ENCODE data around the gene CD46. TPM values are rescaled to one million over a fixed set of nuclear protein-coding genes. Genes with fewer than 3 reads are reported as not detected.

Gene CD46
- total RNA-seq, 1 experiment from 2014 or later, result 91.4 TPM

- BruUV-seq (replicated peaks), result no TSS peak
- DNase-seq (ENCODE audit: low spot score), result no peak
Observed at GRCh38 chr1:207752456-207752998, 673 bp downstream of the CD46 start.

DNA sequence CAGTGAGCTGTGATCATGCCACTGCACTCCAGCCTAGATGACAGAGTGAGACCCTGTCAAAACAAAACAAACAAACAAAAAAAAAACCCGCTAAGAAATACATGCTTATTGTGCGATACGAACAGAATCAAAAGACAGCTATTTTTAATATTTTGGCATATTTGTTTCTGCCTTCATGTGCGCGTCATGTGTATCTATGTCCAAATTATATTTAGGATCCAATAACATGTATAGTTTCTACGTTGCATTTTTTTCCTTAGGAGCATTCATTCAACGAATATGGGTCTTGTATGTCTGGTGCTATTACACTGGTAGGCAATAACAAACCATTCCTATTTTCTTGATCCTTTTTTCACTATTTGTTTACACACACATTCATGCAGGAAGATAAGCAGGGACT, 1.8 kb downstream of the CD46 start:
- BruUV-seq (replicated peaks), result no TSS peak
- CTCF ChIA-PET, result no interaction called here

More at GRCh38 chr1:207752456-207752998, 673 bp downstream of the CD46 start:
- Histone ChIP-seq H3K36me3 (ENCODE audit: insufficient read depth, low read length, poor library complexity, severe bottlenecking) (peaks cover 6% of the 10 kb centered on the region), H3K4me3 (ENCODE audit: low read depth, low read length, poor library complexity, severe bottlenecking) (peak overlapping the region; percentile 98), H3K27ac (ENCODE audit: low read depth, low read length, poor library complexity, severe bottlenecking) (peak overlapping the region; percentile 90), H3K27me3 (replicated peaks; ENCODE audit: insufficient read depth, low read depth, low read length, poor library complexity) (no peaks in the 10 kb centered on the region), H3K9me3 (ENCODE audit: low read depth, low read length, poor library complexity, severe bottlenecking) (no peaks in the 10 kb centered on the region), H3K4me1 (ENCODE audit: insufficient read depth, low read length, poor library complexity, severe bottlenecking) (peaks cover 53% of the 10 kb centered on the region)
- intact Hi-C loops (cut with micrococcal nuclease; ENCODE audit: unreplicated experiment), result no loop called here
- TF ChIP-seq, protein P1, sequence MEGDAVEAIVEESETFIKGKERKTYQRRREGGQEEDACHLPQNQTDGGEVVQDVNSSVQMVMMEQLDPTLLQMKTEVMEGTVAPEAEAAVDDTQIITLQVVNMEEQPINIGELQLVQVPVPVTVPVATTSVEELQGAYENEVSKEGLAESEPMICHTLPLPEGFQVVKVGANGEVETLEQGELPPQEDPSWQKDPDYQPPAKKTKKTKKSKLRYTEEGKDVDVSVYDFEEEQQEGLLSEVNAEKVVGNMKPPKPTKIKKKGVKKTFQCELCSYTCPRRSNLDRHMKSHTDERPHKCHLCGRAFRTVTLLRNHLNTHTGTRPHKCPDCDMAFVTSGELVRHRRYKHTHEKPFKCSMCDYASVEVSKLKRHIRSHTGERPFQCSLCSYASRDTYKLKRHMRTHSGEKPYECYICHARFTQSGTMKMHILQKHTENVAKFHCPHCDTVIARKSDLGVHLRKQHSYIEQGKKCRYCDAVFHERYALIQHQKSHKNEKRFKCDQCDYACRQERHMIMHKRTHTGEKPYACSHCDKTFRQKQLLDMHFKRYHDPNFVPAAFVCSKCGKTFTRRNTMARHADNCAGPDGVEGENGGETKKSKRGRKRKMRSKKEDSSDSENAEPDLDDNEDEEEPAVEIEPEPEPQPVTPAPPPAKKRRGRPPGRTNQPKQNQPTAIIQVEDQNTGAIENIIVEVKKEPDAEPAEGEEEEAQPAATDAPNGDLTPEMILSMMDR (conservative IDR thresholded peaks at IDR 0.05; ENCODE audit: low read depth, low read length), result no peak
- no peak for TF ChIP-seq EZH2 (IDR thresholded peaks at IDR 0.05; ENCODE audit: borderline replicate concordance, low read depth, low read length, poor library complexity, severe bottlenecking)
- ChIA-PET POLR2A (ENCODE audit: low non-redundant PET) (no interaction called here), CTCF (no interaction called here)

GRCh38 chr1:207754011-207754410, 2.2 kb downstream of the CD46 start:
- no peaks in the 10 kb centered on the region for H3K27me3 ChIP-seq (replicated peaks; ENCODE audit: insufficient read depth, low read depth, low read length, poor library complexity)
- BruUV-seq (replicated peaks), result no TSS peak

More for the DNA sequence above, 1.8 kb downstream of the CD46 start:
- no peaks in the 10 kb centered on the region for H3K9me3 ChIP-seq (ENCODE audit: low read depth, low read length, poor library complexity, severe bottlenecking)
- no peaks in the 10 kb centered on the region for H3K27me3 ChIP-seq (replicated peaks; ENCODE audit: insufficient read depth, low read depth, low read length, poor library complexity)
- H3K27ac ChIP-seq (ENCODE audit: low read depth, low read length, poor library complexity, severe bottlenecking), result peak overlapping the region; percentile 90
- POLR2A ChIA-PET (ENCODE audit: low non-redundant PET), result no interaction called here
- peak overlapping the region; percentile 98 for H3K4me3 ChIP-seq (ENCODE audit: low read depth, low read length, poor library complexity, severe bottlenecking)
- TF ChIP-seq EZH2 (IDR thresholded peaks at IDR 0.05; ENCODE audit: borderline replicate concordance, low read depth, low read length, poor library complexity, severe bottlenecking), result no peak
- TF ChIP-seq, protein P1 (conservative IDR thresholded peaks at IDR 0.05; ENCODE audit: low read depth, low read length), result no peak
- intact Hi-C loops (cut with micrococcal nuclease; ENCODE audit: unreplicated experiment), result no loop called here
- H3K4me1 ChIP-seq (ENCODE audit: insufficient read depth, low read length, poor library complexity, severe bottlenecking), result peaks cover 49% of the 10 kb centered on the region
- peaks cover 17% of the 10 kb centered on the region for H3K36me3 ChIP-seq (ENCODE audit: insufficient read depth, low read length, poor library complexity, severe bottlenecking)
- DNase-seq (ENCODE audit: low spot score), result no peak

More at GRCh38 chr1:207754011-207754410, 2.2 kb downstream of the CD46 start:
- Histone ChIP-seq H3K36me3 (ENCODE audit: insufficient read depth, low read length, poor library complexity, severe bottlenecking) (peaks cover 21% of the 10 kb centered on the region), H3K4me3 (ENCODE audit: low read depth, low read length, poor library complexity, severe bottlenecking) (no peak overlapping the region), H3K27ac (ENCODE audit: low read depth, low read length, poor library complexity, severe bottlenecking) (no peak overlapping the region), H3K4me1 (ENCODE audit: insufficient read depth, low read length, poor library complexity, severe bottlenecking) (peaks cover 46% of the 10 kb centered on the region), H3K9me3 (ENCODE audit: low read depth, low read length, poor library complexity, severe bottlenecking) (no peaks in the 10 kb centered on the region)
- CTCF ChIA-PET, result no interaction called here
- DNase-seq (ENCODE audit: low spot score), result no peak
- intact Hi-C loops (cut with micrococcal nuclease; ENCODE audit: unreplicated experiment), result no loop called here
- TF ChIP-seq, protein P1 (conservative IDR thresholded peaks at IDR 0.05; ENCODE audit: low read depth, low read length), result no peak
- no peak for TF ChIP-seq EZH2 (IDR thresholded peaks at IDR 0.05; ENCODE audit: borderline replicate concordance, low read depth, low read length, poor library complexity, severe bottlenecking)
- POLR2A ChIA-PET (ENCODE audit: low non-redundant PET), result no interaction called here
